Neural progenitor cell (in vitro differentiated cells): Measurements from ENCODE around the gene MBIP. TPM values are rescaled to one million over a fixed set of nuclear protein-coding genes. Genes with fewer than 3 reads are reported as not detected.
A peak's percentile ranks its signal among the peaks of the same experiment; 100 is the strongest.

Source experiments
- DNase-seq: peaks from one replicate; pipeline ENCODE4 v3.0.0-alpha.2; 2016; ENCODE audit warnings: low spot score
- H2AFZ ChIP-seq: fragments of 200-600 bp; sonication (generic); replicated peaks from 2 replicates; pipeline ENCODE4 v1.6.1; 2016; ENCODE audit warnings: antibody characterized with exemption
- H3F3A ChIP-seq: fragments of 200-600 bp; sonication (generic); 2 replicates; pipeline ENCODE4 v1.6.1; 2016; ENCODE audit warnings: antibody characterized with exemption, low read depth
- H3K27ac ChIP-seq: fragments of 200-600 bp; sonication (generic); 2 replicates; pipeline ENCODE4 v1.5.1; 2016; ENCODE audit warnings: mild to moderate bottlenecking
- H3K27me3 ChIP-seq: fragments of 200-600 bp; sonication (generic); 2 replicates; pipeline ENCODE4 v1.6.1; 2016; ENCODE audit warnings: mild to moderate bottlenecking, moderate library complexity
- H3K36me3 ChIP-seq: fragments of 200-600 bp; sonication (generic); 2 replicates; pipeline ENCODE4 v1.5.1; 2016
- H3K4me1 ChIP-seq: fragments of 200-600 bp; sonication (generic); 2 replicates; pipeline ENCODE4 v1.6.1; 2016; ENCODE audit warnings: mixed run types
- H3K4me2 ChIP-seq: fragments of 200-600 bp; sonication (generic); 2 replicates; pipeline ENCODE4 v1.6.1; 2016
- H3K4me3 ChIP-seq: fragments of 200-600 bp; sonication (generic); 2 replicates; pipeline ENCODE4 v1.5.1; 2016
- H3K79me2 ChIP-seq: fragments of 200-600 bp; sonication (generic); 2 replicates; pipeline ENCODE4 v1.6.1; 2016; ENCODE audit warnings: low read depth
- H3K9ac ChIP-seq: fragments of 200-600 bp; sonication (generic); 2 replicates; pipeline ENCODE4 v1.6.1; 2016
- H3K9me3 ChIP-seq: fragments of 200-600 bp; sonication (generic); 2 replicates; pipeline ENCODE4 v1.5.1; 2016; ENCODE audit warnings: low read depth
- H4K20me1 ChIP-seq: fragments of 200-600 bp; sonication (generic); 2 replicates; pipeline ENCODE4 v1.6.1; 2016; ENCODE audit warnings: low read depth
- H3K27ac Mint-ChIP-seq: 3 replicates; pipeline ENCODE4 v1.8.0; 2021; ENCODE audit warnings: mixed read lengths
- H3K27me3 Mint-ChIP-seq: 2 replicates; pipeline ENCODE4 v1.8.0; 2022; ENCODE audit warnings: low read depth, mild to moderate bottlenecking, inconsistent platforms, moderate library complexity, mixed read lengths; ENCODE audit not compliant: insufficient read depth
- H3K36me3 Mint-ChIP-seq: 3 replicates; pipeline ENCODE4 v1.8.0; 2021; ENCODE audit warnings: mixed read lengths
- H3K4me1 Mint-ChIP-seq: 3 replicates; pipeline ENCODE4 v1.8.0; 2021; ENCODE audit warnings: mixed read lengths
- H3K4me3 Mint-ChIP-seq: 3 replicates; pipeline ENCODE4 v1.8.0; 2021; ENCODE audit warnings: mild to moderate bottlenecking, moderate library complexity, mixed read lengths
- H3K9me3 Mint-ChIP-seq: 3 replicates; pipeline ENCODE4 v1.8.0; 2020; ENCODE audit warnings: mixed read lengths
- CTCF ChIP-seq: fragments of 200-600 bp; sonication (generic); IDR thresholded peaks from 2 replicates; pipeline ENCODE4 v1.5.1; 2017; ENCODE audit warnings: antibody characterized with exemption, mild to moderate bottlenecking
- EZH2 ChIP-seq: fragments of 200-600 bp; sonication (generic); IDR thresholded peaks from 2 replicates; pipeline ENCODE4 v1.6.1; 2017; ENCODE audit warnings: antibody characterized with exemption, mild to moderate bottlenecking, moderate library complexity
- EZH2phosphoT487 ChIP-seq: fragments of 200-600 bp; sonication (generic); IDR thresholded peaks from 2 replicates; pipeline ENCODE4 v1.6.1; 2017; ENCODE audit warnings: antibody characterized with exemption
- total RNA-seq: library from RNA; depleted of rRNA; stranded (reverse); fragments of >200 nt; gene quantifications from 2 replicates; pipeline ENCODE4 v1.2.3, GENCODE V29; 2015; ENCODE audit warnings: low replicate concordance

The MBIP gene
- total RNA-seq, 1 donor from 2014 or later, result 49.7 TPM

DNA sequence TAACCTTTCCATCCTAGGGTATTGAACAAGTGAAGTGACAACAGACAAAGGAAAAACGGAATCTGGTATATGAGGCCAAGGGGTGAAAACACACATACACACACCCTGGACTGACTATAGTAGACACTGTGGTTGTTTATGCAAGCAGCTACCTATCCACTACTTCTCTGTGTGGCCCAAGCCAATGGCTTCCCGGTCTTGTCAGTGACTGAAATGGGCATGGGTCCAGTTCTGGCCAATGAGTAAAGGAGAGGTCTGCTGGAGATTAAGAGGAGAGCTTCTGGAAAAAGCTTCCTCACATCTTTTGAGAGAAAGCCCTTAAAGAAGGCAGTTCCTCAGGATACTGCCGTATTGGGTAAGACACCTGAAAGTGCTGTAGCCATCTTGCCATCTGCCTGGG lies 19.3 kb downstream of the MBIP start:
- Histone ChIP-seq H3K4me2 (no peak overlapping the region), H3K27me3 (no peaks in the 10 kb centered on the region), H3K4me3 (no peak overlapping the region), H3K79me2 (no peaks in the 10 kb centered on the region), H3F3A (peaks cover 27% of the 10 kb centered on the region), H3K9ac (no peak overlapping the region), H3K4me1 (peaks cover 5% of the 10 kb centered on the region), H3K9me3 (no peaks in the 10 kb centered on the region), H3K27ac (no peak overlapping the region), H4K20me1 (no peaks in the 10 kb centered on the region), H2AFZ (no peak overlapping the region), H3K36me3 (peaks cover 24% of the 10 kb centered on the region)
- no peaks in the 10 kb centered on the region for H3K27me3 Mint-ChIP-seq
- H3K4me3 Mint-ChIP-seq, result no peak overlapping the region
- no peak overlapping the region for H3K27ac Mint-ChIP-seq
- no peak for TF ChIP-seq EZH2phosphoT487
- TF ChIP-seq CTCF, result no peak
- TF ChIP-seq EZH2, result no peak
- H3K9me3 Mint-ChIP-seq, result no peaks in the 10 kb centered on the region
- no peaks in the 10 kb centered on the region for H3K4me1 Mint-ChIP-seq
- no peak for DNase-seq
- H3K36me3 Mint-ChIP-seq, result peaks cover 44% of the 10 kb centered on the region

DNA sequence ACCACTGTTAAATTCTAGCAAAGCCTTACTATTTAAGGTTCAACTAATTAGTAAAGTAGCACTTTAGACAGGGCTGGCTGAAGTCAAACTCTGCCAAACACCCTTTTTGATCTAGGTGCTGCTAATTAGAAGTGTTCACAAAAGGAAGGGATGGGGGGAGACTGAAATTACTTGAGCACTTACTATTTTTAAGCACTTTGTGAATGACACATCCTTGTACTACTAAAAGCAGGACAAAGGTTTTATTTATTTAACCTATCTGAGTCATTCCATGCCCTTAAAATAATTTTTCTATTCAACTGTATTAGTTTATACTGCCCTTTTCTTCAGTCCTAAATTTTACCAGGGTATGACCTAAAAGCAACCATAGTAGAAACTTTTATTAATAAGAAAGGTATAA lies 20.1 kb downstream of the MBIP start:
- no peak for DNase-seq
- H3K4me2 ChIP-seq, result no peak overlapping the region
- peaks cover 24% of the 10 kb centered on the region for H3K36me3 ChIP-seq

GRCh38 chr14:36295642-36296627 lies 24.5 kb downstream of the MBIP start:
- peaks cover 18% of the 10 kb centered on the region for H3K4me1 ChIP-seq
- Mint-ChIP-seq H3K36me3 (peaks cover 20% of the 10 kb centered on the region), H3K27me3 (no peaks in the 10 kb centered on the region), H3K4me3 (no peak overlapping the region), H3K4me1 (no peaks in the 10 kb centered on the region), H3K27ac (no peak overlapping the region), H3K9me3 (no peaks in the 10 kb centered on the region)
- H3K4me2 ChIP-seq, result peak overlapping the region; percentile 8
- H3K36me3 ChIP-seq, result peaks cover 27% of the 10 kb centered on the region
- H3K4me3 ChIP-seq, result no peak overlapping the region
- peaks cover 41% of the 10 kb centered on the region for H3F3A ChIP-seq
- H4K20me1 ChIP-seq, result no peaks in the 10 kb centered on the region
- DNase-seq, result peak; percentile 18
- H3K27me3 ChIP-seq, result no peaks in the 10 kb centered on the region
- no peak for TF ChIP-seq EZH2phosphoT487
- no peak for TF ChIP-seq CTCF
- no peak for TF ChIP-seq EZH2
- no peak overlapping the region for H3K9ac ChIP-seq
- H2AFZ ChIP-seq, result no peak overlapping the region
- H3K9me3 ChIP-seq, result no peaks in the 10 kb centered on the region
- peak overlapping the region; percentile 81 for H3K27ac ChIP-seq
- H3K79me2 ChIP-seq, result no peaks in the 10 kb centered on the region

More for the DNA sequence above, 20.1 kb downstream of the MBIP start:
- Histone ChIP-seq H3K9me3 (no peaks in the 10 kb centered on the region), H3K4me1 (peaks cover 14% of the 10 kb centered on the region), H3K4me3 (no peak overlapping the region), H3K9ac (no peak overlapping the region), H3K27me3 (no peaks in the 10 kb centered on the region), H3F3A (peaks cover 35% of the 10 kb centered on the region), H3K27ac (no peak overlapping the region), H3K79me2 (no peaks in the 10 kb centered on the region), H2AFZ (no peak overlapping the region), H4K20me1 (no peaks in the 10 kb centered on the region)
- H3K36me3 Mint-ChIP-seq, result peaks cover 39% of the 10 kb centered on the region
- no peak overlapping the region for H3K27ac Mint-ChIP-seq
- H3K4me1 Mint-ChIP-seq, result no peaks in the 10 kb centered on the region
- TF ChIP-seq EZH2phosphoT487, result no peak
- no peak for TF ChIP-seq CTCF
- no peak for TF ChIP-seq EZH2
- H3K4me3 Mint-ChIP-seq, result no peak overlapping the region
- no peaks in the 10 kb centered on the region for H3K27me3 Mint-ChIP-seq
- no peaks in the 10 kb centered on the region for H3K9me3 Mint-ChIP-seq
